ENCODE results near the gene EIF4E2.
"Not testable (repeated sequence)": the region's sequence is repeated elsewhere in the genome, so short reads cannot be mapped to it uniquely, and the experiment has no call there.

EIF4E2 gene

GRCh38 chr2:232569541-232569940 is 19.1 kb downstream of the EIF4E2 start:
- Histone ChIP-seq H3K79me2 (ENCODE audit: low read length) (no peaks in the 10 kb centered on the region), H3K27ac (ENCODE audit: low read length) (no peak overlapping the region), H3K27me3 (ENCODE audit: low read depth, low read length) (no peaks in the 10 kb centered on the region), H3K36me3 (replicated peaks; ENCODE audit: low read depth, low read length) (peaks cover 15% of the 10 kb centered on the region), H3K4me1 (ENCODE audit: low read length) (no peaks in the 10 kb centered on the region), H3K9me3 (ENCODE audit: insufficient read depth, low read length) (no peaks in the 10 kb centered on the region), H2AFZ (ENCODE audit: low read depth, low read length) (no peak overlapping the region), H3K4me2 (ENCODE audit: low read length) (no peak overlapping the region), H4K20me1 (ENCODE audit: insufficient read depth, low read length) (no peaks in the 10 kb centered on the region), H3K4me3 (ENCODE audit: low read length) (no peak overlapping the region), H3K9ac (ENCODE audit: low read length) (no peak overlapping the region)
- no peak for TF ChIP-seq EZH2phosphoT487 (IDR thresholded peaks at IDR 0.05; ENCODE audit: low read depth)
- no peak for TF ChIP-seq CTCF (IDR thresholded peaks at IDR 0.05; ENCODE audit: low read depth, low read length)

GRCh38 chr2:232570481-232570880 is 20.0 kb downstream of the EIF4E2 start:
- H3K27ac ChIP-seq (ENCODE audit: low read length), result not testable (repeated sequence)

GRCh38 chr2:232571026-232571474 is 20.6 kb downstream of the EIF4E2 start:
- H3K4me2 ChIP-seq (ENCODE audit: low read length), result no peak overlapping the region
- H4K20me1 ChIP-seq (ENCODE audit: insufficient read depth, low read length), result no peaks in the 10 kb centered on the region
- H2AFZ ChIP-seq (ENCODE audit: low read depth, low read length), result no peak overlapping the region
- no peak overlapping the region for H3K9ac ChIP-seq (ENCODE audit: low read length)
- H3K27ac ChIP-seq (ENCODE audit: low read length), result no peak overlapping the region
- TF ChIP-seq EZH2phosphoT487 (IDR thresholded peaks at IDR 0.05; ENCODE audit: low read depth) (no peak), CTCF (IDR thresholded peaks at IDR 0.05; ENCODE audit: low read depth, low read length) (no peak)
- H3K4me1 ChIP-seq (ENCODE audit: low read length), result no peaks in the 10 kb centered on the region
- H3K27me3 ChIP-seq (ENCODE audit: low read depth, low read length), result no peaks in the 10 kb centered on the region
- no peak overlapping the region for H3K4me3 ChIP-seq (ENCODE audit: low read length)
- H3K79me2 ChIP-seq (ENCODE audit: low read length), result no peaks in the 10 kb centered on the region
- H3K36me3 ChIP-seq (replicated peaks; ENCODE audit: low read depth, low read length), result peaks cover 12% of the 10 kb centered on the region
- no peaks in the 10 kb centered on the region for H3K9me3 ChIP-seq (ENCODE audit: insufficient read depth, low read length)

More at GRCh38 chr2:232570481-232570880, 20.0 kb downstream of the EIF4E2 start:
- not testable (repeated sequence) for H3K9ac ChIP-seq (ENCODE audit: low read length); H3K4me2 ChIP-seq (ENCODE audit: low read length); H3K79me2 ChIP-seq (ENCODE audit: low read length); H4K20me1 ChIP-seq (ENCODE audit: insufficient read depth, low read length); H3K4me3 ChIP-seq (ENCODE audit: low read length); H3K27me3 ChIP-seq (ENCODE audit: low read depth, low read length); H2AFZ ChIP-seq (ENCODE audit: low read depth, low read length); H3K4me1 ChIP-seq (ENCODE audit: low read length); H3K9me3 ChIP-seq (ENCODE audit: insufficient read depth, low read length)
- peaks cover 12% of the 10 kb centered on the region for H3K36me3 ChIP-seq (replicated peaks; ENCODE audit: low read depth, low read length)

- no peaks in the 10 kb centered on the region for H4K20me1 ChIP-seq (ENCODE audit: insufficient read depth, low read length)
- no peak overlapping the region for H3K4me3 ChIP-seq (ENCODE audit: low read length)
- H3K79me2 ChIP-seq (ENCODE audit: low read length), result no peaks in the 10 kb centered on the region
- peaks cover 3% of the 10 kb centered on the region for H3K36me3 ChIP-seq (replicated peaks; ENCODE audit: low read depth, low read length)
- H3K9ac ChIP-seq (ENCODE audit: low read length), result no peak overlapping the region
- TF ChIP-seq EZH2phosphoT487 (IDR thresholded peaks at IDR 0.05; ENCODE audit: low read depth) (no peak), CTCF (IDR thresholded peaks at IDR 0.05; ENCODE audit: low read depth, low read length) (no peak)
- H3K9me3 ChIP-seq (ENCODE audit: insufficient read depth, low read length), result no peaks in the 10 kb centered on the region
- H3K27me3 ChIP-seq (ENCODE audit: low read depth, low read length), result no peaks in the 10 kb centered on the region
- H3K27ac ChIP-seq (ENCODE audit: low read length), result no peak overlapping the region
- no peak overlapping the region for H2AFZ ChIP-seq (ENCODE audit: low read depth, low read length)
- no peak overlapping the region for H3K4me2 ChIP-seq (ENCODE audit: low read length)
- no peaks in the 10 kb centered on the region for H3K4me1 ChIP-seq (ENCODE audit: low read length)
These were observed 22.6 kb downstream of the EIF4E2 start for GRCh38 chr2:232573042-232573441.

All from OCI-LY3 (cell line).